SU-DHL-6 (cell line): ENCODE measurements around the gene SYCP2L.

Experiments used
- CTCF ChIP-seq: fragments of 200-600 bp; sonication (generic); IDR thresholded peaks from one replicate; pipeline ENCODE4 v1.5.1; 2017; ENCODE audit warnings: antibody characterized with exemption, mild to moderate bottlenecking, low read length, moderate library complexity; ENCODE audit not compliant: insufficient read depth, poor library complexity, severe bottlenecking
- EZH2phosphoT487 ChIP-seq: fragments of 200-600 bp; sonication (generic), shearing (Covaris generic); conservative IDR thresholded peaks from 2 replicates; pipeline ENCODE4 v1.6.1; 2018; ENCODE audit warnings: mild to moderate bottlenecking, antibody characterized with exemption, low read length, moderate library complexity, mixed read lengths

- TF ChIP-seq CTCF, result no peak
- TF ChIP-seq EZH2phosphoT487, result no peak
Measured at GRCh38 chr6:11023032-11023431, 136.2 kb downstream of the SYCP2L start.
